HepG2 (cell line): Measurements from ENCODE around the gene CASKIN1. TPM values are rescaled to one million over a fixed set of nuclear protein-coding genes. Genes with fewer than 3 reads are reported as not detected.

Source experiments
- ATF2 ChIP-seq: sonication (generic); formaldehyde crosslinking; IDR thresholded peaks from 2 replicates; pipeline ENCODE4 v1.4.0; 2020; ENCODE audit warnings: missing genetic modification reagents
- BCLAF1 ChIP-seq: fragments of 450-650 bp; IDR thresholded peaks from 2 replicates; pipeline ENCODE4 v1.6.1; 2017; ENCODE audit warnings: mild to moderate bottlenecking
- ERF ChIP-seq: IDR thresholded peaks from 2 replicates; pipeline ENCODE4 v1.6.1; 2018; ENCODE audit warnings: missing biosample characterization, missing genetic modification reagents
- FOXK1 ChIP-seq: sonication (generic); formaldehyde crosslinking; IDR thresholded peaks from 2 replicates; pipeline ENCODE4 v1.4.0; 2020; ENCODE audit warnings: low read depth, missing genetic modification reagents, borderline replicate concordance
- HIC2 ChIP-seq: sonication (generic); formaldehyde crosslinking; IDR thresholded peaks from 2 replicates; pipeline ENCODE4 v1.9.0; 2022; ENCODE audit warnings: low read depth, missing genetic modification reagents
- IRF2 ChIP-seq: IDR thresholded peaks from 2 replicates; pipeline ENCODE4 v1.6.1; 2018; ENCODE audit warnings: missing genetic modification reagents, missing compliant biosample characterization
- JUNB ChIP-seq: sonication (generic); formaldehyde crosslinking; IDR thresholded peaks from 2 replicates; pipeline ENCODE4 v1.8.0; 2022; ENCODE audit warnings: missing genetic modification reagents, mild to moderate bottlenecking, borderline replicate concordance
- JUND ChIP-seq: sonication (generic); formaldehyde crosslinking; IDR thresholded peaks from 2 replicates; pipeline ENCODE4 v1.8.0; 2022; ENCODE audit warnings: mild to moderate bottlenecking, missing genetic modification reagents
- MAZ ChIP-seq, 2 experiments: sonication (generic) in 1 of 2; formaldehyde crosslinking in 1 of 2; IDR thresholded peaks; 2 replicates each; pipeline versions ENCODE4 v1.5.0 to v1.6.1; 2012 to 2020; ENCODE audit warnings: low read depth in 2 of 2, mild to moderate bottlenecking in 2 of 2, borderline replicate concordance in 1 of 2, improper control_type of control experiment in 1 of 2, low read length in 1 of 2, missing genetic modification reagents in 1 of 2, moderate library complexity in 1 of 2
- TEAD3 ChIP-seq: optimal IDR thresholded peaks from 2 replicates; pipeline ENCODE3; 2016; ENCODE audit warnings: borderline replicate concordance
- ZBTB14 ChIP-seq: sonication (generic); formaldehyde crosslinking; IDR thresholded peaks from 2 replicates; pipeline ENCODE4 v1.4.0; 2020; ENCODE audit warnings: missing genetic modification reagents
- ZFP1 ChIP-seq: IDR thresholded peaks from 2 replicates; pipeline ENCODE4 v1.6.1; 2016
- ZNF3 ChIP-seq: IDR thresholded peaks from 2 replicates; pipeline ENCODE4 v1.7.0; 2017; ENCODE audit warnings: inconsistent platforms
- ZNF430 ChIP-seq: sonication (generic); formaldehyde crosslinking; IDR thresholded peaks from 2 replicates; pipeline ENCODE4 v1.9.0; 2021; ENCODE audit warnings: mild to moderate bottlenecking, missing genetic modification reagents
- ZNF468 ChIP-seq: sonication (generic); formaldehyde crosslinking; IDR thresholded peaks from 2 replicates; pipeline ENCODE4 v1.8.0; 2022; ENCODE audit warnings: mild to moderate bottlenecking, moderate library complexity, missing genetic modification reagents
- ZNF800 ChIP-seq: sonication (generic); formaldehyde crosslinking; IDR thresholded peaks from 2 replicates; pipeline ENCODE4 v1.4.0; 2020; ENCODE audit warnings: missing genetic modification reagents
- polyA plus RNA-seq, 8 experiments: library from polyadenylated mRNA; depleted of rRNA in 3 of 8; stranded (reverse) in 7 of 8; unstranded in 1 of 8; fragments of >200 nt; fragmentation: Illumina TruSeq in 4 of 8; extraction: Trizol in 4 of 8; gene quantifications; 2 replicates each; pipeline versions ENCODE4 v1.2.1 to v1.2.3, GENCODE V29; 2011 to 2016; ENCODE audit warnings: low read depth in 4 of 8, missing spikeins in 1 of 8, mixed read lengths in 1 of 8; ENCODE audit not compliant: insufficient read depth in 1 of 8
- total RNA-seq, 5 experiments: library from RNA; depleted of rRNA; stranded (reverse); fragments of >200 nt; fragmentation: Illumina TruSeq; extraction: Trizol; gene quantifications; 2 replicates each; pipeline ENCODE4 v1.2.3, GENCODE V29; 2016; ENCODE audit warnings: low read depth in 1 of 5

CASKIN1 gene
- total and polyA plus RNA-seq, 2 of the 13 experiments (the other 11 are each of a cell fraction or from before 2014, with no cell fraction given), result 1.2 to 2.2 TPM

GRCh38 chr16:2210386-2211365, 14.3 kb upstream of the CASKIN1 start, which contains the start of gene BRICD5 (continued):
- no peak for TF ChIP-seq ZBTB14 (CRISPR knock-in tag)
- no peak for TF ChIP-seq ZNF430 (CRISPR knock-in tag)
- TF ChIP-seq ZNF800 (CRISPR knock-in tag), result no peak
- no peak for TF ChIP-seq JUND (CRISPR knock-in tag)
- no peak for TF ChIP-seq ERF (CRISPR knock-in tag)
- no peak for TF ChIP-seq ZNF3 (CRISPR knock-in tag)
- no peak for TF ChIP-seq FOXK1
- no peak for TF ChIP-seq BCLAF1
- TF ChIP-seq JUNB (CRISPR knock-in tag), result no peak
- TF ChIP-seq MAZ (IDR thresholded peaks at IDR 0.05; ENCODE audit: borderline replicate concordance, low read depth, low read length), result no peak
- TF ChIP-seq MAZ (CRISPR knock-in tag; IDR thresholded peaks at IDR 0.05; ENCODE audit: low read depth), result 0 out of 2 replicates have a peak, but pooled peaks have one; percentile 10
- no peak for TF ChIP-seq ZFP1 (CRISPR knock-in tag)
- TF ChIP-seq TEAD3, result no peak
- TF ChIP-seq ATF2 (CRISPR knock-in tag), result 0 out of 2 replicates have a peak, but pooled peaks have one; percentile 22
- TF ChIP-seq ZNF468, result no peak
- no peak for TF ChIP-seq HIC2 (CRISPR knock-in tag)
- no peak for TF ChIP-seq IRF2 (CRISPR knock-in tag)
